ENCODE measurements around the gene CREB5.

The CREB5 gene

GRCh38 chr7:28481091-28481926 lies 69.0 kb downstream of the CREB5 start:
- no peak for DNase-seq

- DNase-seq: no peak
Observed at GRCh38 chr7:28483112-28483511, 70.8 kb downstream of the CREB5 start.

- no peak for DNase-seq
Observed at GRCh38 chr7:28483908-28484605, 71.7 kb downstream of the CREB5 start.

- no peak for DNase-seq
Observed at GRCh38 chr7:28484606-28484935, 72.3 kb downstream of the CREB5 start.

DNA sequence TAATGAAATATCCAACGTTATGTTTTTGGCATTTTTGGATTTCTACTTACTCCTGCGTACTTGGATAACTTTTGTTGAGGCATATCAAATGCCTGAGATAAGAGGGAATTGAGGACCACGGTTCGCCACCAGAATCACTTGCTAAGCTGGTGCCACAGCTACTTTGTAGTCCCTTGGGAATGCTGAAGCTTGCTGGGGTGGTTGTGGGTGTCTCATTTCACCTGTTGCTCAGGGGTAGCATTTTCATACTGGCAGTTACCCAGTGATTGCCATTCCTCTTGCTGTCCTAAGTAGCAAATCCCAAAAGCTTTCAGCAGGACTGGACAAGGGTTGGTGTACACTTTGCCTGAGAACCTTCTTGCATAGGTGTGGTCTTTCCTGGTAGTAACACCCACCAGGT lies 75.2 kb downstream of the CREB5 start:
- DNase-seq: no peak

DNA sequence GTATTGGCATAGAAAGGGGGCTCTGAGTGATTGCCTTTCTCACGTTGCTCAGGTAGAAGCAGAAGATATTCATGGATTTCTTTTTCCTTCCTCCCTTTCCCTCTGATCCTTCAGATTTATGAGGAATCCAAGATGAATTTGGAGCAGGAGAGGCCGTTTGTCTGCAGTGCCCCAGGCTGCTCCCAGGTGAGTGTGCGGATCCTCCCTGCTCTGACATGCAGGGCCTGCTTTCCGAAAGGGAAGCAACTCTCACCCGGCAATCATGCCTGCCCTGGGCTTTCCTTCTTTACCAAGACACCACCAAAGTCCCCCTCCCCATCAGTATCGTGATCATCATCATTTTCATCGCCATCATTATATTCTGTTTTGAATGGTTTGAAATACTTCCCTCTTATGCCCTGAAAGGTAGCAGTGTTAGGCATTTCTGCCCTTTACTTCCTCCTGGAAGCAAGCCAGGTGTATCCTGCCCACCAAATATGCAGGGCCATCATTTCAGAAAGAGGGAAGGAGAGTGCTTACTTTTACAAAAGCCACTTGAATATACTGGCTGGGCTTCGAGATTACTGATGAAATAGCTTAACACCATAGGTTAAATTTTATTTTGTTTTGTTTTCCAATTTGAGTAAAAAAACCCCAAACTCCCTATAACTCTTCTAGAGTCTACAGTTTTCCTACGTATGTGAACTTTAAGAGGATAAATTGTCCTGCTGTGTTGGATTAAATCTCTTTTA lies 75.9 kb downstream of the CREB5 start:
- no peak for DNase-seq

DNA sequence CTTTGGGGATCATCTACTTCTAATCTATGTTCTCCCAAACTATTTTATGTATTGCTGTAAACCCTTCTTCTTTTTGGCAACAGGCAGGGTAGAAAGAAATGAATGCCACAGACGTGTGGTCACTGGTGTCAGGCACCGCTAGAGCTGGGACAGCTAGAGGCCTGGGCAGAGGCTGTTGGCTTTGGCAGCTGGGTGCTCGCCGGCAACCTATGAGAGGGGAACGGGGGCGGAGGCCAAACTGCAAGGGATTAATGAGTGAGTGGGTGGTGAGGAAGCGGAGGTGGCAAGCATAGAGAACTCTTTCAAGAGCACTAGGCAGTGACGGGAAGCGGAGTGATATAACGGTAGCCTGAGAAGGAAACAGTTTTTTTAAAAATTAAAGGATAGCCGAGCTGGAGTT lies 78.5 kb downstream of the CREB5 start:
- DNase-seq: no peak

- no peak for DNase-seq
Observed at GRCh38 chr7:28493477-28493876, 81.2 kb downstream of the CREB5 start.

- DNase-seq: no peak
Observed at GRCh38 chr7:28497009-28497408, 84.7 kb downstream of the CREB5 start.

- DNase-seq: no peak
Observed at GRCh38 chr7:28498636-28499035, 86.3 kb downstream of the CREB5 start.

DNA sequence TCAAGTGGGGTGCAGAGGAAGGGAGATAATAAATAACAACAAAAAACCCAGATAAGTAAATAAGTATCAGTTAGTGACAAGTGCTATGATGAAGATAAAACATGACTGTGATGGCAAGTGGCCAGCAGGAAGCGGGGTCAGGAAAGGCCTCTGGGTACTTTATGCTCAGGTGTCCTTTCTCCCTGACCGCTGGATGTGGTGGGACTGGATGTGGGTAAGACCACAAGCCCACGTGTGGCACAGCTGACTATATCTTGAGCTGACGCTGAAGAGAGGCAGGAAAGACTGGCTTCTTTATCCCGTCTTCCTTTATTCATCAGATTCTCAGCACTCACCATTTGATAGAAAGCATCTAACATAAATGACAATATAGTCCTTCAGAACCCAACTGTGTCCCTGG lies 87.8 kb downstream of the CREB5 start:
- DNase-seq: no peak

DNA sequence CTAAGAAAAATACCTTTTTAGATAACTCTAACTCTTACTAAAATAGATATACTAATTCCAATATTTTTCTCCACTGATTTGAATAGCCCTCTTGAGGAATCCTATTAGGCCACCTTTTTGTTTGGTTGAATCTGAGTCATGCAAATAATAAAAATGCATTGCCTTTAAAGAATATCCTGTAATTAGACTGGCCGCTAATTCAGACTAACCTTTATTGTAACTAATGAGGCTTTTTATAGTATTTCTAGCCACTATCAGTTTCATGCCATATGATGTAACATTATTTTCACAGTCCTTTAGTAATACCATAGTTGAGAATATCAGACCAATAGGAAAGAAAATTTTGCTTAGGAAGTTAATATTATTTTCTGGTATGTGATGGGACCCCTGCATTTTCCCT lies 90.1 kb downstream of the CREB5 start:
- no peak for DNase-seq

GRCh38 chr7:28503396-28503795 lies 91.1 kb downstream of the CREB5 start:
- no peak for DNase-seq

- no peak for DNase-seq
Observed at GRCh38 chr7:28505014-28505413, 92.7 kb downstream of the CREB5 start.

DNA sequence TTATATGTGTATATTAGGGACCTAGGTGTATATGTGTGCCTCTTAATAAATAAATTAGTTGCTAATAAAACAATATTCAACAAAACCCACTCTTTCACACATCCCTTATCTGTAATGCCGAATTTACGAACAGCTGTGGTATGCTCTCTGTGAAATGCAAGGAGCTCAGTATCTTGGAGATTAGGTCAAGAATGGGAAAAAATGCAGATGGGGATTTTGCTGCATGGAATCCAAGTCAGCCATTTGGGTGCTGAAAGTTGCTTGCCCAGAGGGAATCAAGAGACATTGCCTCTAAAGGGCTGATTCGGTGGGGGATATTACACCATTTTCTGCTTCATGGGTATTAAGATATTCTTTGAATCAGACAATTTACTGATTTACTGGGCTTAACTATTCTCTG lies 93.5 kb downstream of the CREB5 start:
- no peak for DNase-seq

DNA sequence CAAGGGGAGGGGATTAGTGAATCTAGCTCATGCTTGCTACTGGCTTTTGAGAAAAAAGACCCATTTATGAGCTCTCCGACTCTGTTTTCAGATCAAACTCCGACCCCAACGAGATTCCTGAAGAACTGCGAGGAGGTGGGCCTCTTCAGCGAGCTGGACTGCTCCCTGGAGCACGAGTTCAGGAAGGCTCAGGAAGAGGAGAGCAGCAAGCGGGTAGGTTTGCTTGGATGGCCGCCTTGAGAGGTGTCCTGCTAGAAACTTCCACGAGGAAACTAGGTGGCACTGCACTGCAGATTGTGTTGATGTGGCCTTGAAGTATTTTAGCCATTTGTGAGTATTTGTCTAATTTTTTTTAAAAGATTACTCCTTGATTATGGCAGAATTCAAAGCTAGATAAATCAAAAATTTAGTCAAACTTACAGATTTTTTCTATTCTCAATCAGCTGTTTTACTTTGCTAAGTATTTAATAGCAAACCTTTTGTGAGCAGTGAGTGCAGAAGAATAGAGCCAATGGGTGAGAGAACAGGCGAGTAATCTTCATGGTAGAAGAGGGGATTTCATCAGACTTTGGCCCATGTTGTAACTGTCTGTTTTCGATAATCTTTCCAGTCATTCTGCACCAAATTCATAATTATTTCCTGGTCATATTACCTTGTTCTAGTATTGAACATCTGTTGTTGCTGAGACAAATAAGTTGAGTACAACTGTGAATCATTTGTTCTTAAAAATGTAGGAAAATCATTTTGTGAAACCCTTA lies 95.4 kb downstream of the CREB5 start:
- no peak for DNase-seq

DNA sequence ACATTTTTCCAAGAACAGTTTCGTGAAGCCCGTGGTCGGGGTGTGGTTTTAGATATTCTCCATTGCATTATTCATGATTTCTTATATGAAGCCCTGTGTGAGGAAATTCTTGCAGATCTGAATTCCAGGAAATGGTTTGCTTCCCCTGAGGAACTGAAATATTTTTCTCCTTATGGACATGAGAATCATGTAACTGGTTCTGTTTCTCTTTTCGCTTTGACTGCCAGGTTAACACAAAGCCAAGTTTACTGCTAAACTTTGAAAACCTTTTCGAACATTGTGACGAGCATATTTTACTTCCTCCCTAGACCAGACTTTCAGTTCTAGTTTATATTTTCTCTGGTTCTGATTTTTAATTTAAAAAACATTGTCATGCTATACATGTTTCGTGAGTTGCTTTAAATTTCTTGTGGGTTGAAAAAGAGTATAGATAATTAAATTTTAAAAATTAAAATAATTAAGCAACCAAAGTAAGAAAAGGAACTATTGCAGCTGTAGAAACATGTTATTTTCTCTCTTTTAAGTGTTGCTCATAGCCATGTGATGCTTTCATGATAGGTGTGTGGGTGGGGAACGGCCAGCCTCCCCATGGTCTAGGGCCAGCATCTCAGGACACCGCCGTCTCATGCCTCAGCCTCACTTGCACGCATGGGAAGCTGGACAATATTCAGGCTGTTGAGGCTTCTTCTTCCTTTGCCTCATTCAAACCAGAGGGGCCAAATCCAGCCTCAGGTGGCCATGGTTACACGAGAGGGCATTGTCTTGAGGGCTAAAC lies 97.1 kb downstream of the CREB5 start:
- no peak for DNase-seq

GRCh38 chr7:28510026-28510369 lies 97.7 kb downstream of the CREB5 start:
- DNase-seq: no peak

DNA sequence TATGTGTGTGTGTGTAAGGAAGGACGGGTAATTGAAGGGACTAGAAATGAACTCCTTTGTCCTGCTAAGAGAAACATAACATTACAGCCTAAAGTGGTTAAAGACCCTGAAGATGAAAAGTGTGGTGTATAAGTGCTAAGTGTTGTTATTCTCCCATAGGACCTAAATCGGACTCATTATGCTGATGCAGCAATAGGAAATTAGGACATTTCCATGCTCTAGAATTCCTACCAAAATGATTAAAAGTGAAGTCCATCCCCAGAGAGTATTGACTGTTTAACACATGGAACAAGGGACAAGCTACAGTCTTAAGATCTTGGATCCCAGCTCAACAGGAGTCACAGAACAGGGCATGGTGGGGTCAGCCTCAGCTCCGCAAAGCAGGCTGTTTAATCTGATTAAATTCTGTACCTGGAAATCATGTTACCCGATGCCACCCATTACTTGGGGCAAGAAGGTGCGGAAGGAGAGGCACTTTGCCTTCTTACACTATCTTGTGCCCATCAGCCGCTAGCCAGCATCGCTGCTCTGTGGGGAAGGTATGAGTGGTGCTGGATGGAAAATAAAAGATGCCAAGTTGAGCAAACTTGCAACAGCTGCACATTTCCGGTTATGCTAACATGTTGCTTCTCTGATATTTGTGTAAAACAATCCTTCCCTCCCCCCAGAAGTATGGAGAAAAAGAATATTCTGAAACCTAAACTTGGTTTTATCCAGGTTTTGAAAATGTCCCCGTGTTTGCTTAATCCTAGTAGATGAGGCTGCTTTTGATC lies 100.5 kb downstream of the CREB5 start:
- DNase-seq: no peak

GRCh38 chr7:28516390-28517172 lies 104.3 kb downstream of the CREB5 start:
- DNase-seq: no peak

- no peak for DNase-seq
Observed at GRCh38 chr7:28517206-28517605, 104.9 kb downstream of the CREB5 start.

Data from NCI-H446 treated with DMSO at 0.1 percent for 48 hours (cell line).